Subcutaneous abdominal adipose tissue (tissue), 5 donors: ENCODE measurements around the gene NAT9.

Experiments
- H3K27ac ChIP-seq: one replicate; pipeline ENCODE4 v1.7.0; 2013; ENCODE audit warnings: low read depth, mild to moderate bottlenecking, inconsistent platforms, low read length, moderate library complexity
- H3K27me3 ChIP-seq, 5 donors: one replicate each; pipeline ENCODE4 v1.7.0; 2013; ENCODE audit warnings: low read length in 5 of 5, inconsistent platforms in 1 of 5; ENCODE audit not compliant: control insufficient read depth in 5 of 5, insufficient read depth in 4 of 5
- H3K36me3 ChIP-seq, 5 donors: one replicate each; pipeline ENCODE4 v1.7.0; 2013; ENCODE audit warnings: low read length in 5 of 5; ENCODE audit not compliant: control insufficient read depth in 5 of 5, insufficient read depth in 5 of 5
- H3K4me1 ChIP-seq, 5 donors: one replicate each; pipeline ENCODE4 v1.7.0; 2013; ENCODE audit warnings: low read length in 5 of 5, mild to moderate bottlenecking in 3 of 5, moderate library complexity in 1 of 5; ENCODE audit not compliant: control insufficient read depth in 5 of 5, insufficient read depth in 5 of 5
- H3K4me3 ChIP-seq, 5 donors: one replicate each; pipeline ENCODE4 v1.7.0; 2013; ENCODE audit warnings: low read length in 5 of 5, low read depth in 1 of 5
- H3K9ac ChIP-seq, 5 donors: one replicate each; pipeline ENCODE4 v1.7.0; 2013; ENCODE audit warnings: low read length in 5 of 5, mild to moderate bottlenecking in 4 of 5, moderate library complexity in 3 of 5
- H3K9me3 ChIP-seq, 5 donors: one replicate each; pipeline ENCODE4 v1.7.0; 2013; ENCODE audit warnings: low read length in 5 of 5; ENCODE audit not compliant: control insufficient read depth in 5 of 5
- donor health status: healthy.
- donor health status: healthy.
- donor health status: healthy.
- donor health status: healthy.
- donor health status: healthy.

Gene NAT9

GRCh38 chr17:74805591-74805991 lies 29.4 kb upstream of the NAT9 start:
- no peak overlapping the region for H3K27ac ChIP-seq
- no peaks in the 10 kb centered on the region for H3K27me3 ChIP-seq
- peaks cover 0 to 70% (median 35%) of the 10 kb centered on the region in 5 donors for H3K36me3 ChIP-seq

DNA sequence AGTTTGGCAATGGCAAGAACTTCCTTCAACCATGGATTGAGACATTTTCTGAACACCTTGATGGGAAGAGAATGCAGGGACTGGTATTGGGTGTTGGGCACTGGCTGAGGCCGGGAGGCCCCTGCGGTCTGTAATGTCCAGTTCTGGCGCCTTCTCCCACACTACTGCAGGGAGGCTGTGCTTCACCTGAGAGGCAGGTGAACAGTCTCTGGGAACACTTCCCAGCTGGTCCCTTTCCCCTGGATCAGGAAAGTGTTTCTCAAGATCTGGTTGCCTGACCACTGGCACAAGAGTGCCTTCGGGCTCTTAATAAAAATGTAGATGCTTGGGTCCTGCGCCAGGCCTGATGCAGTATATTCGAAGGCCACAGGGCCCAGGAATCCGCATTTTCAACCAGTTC lies 28.5 kb upstream of the NAT9 start:
- Histone ChIP-seq H3K27ac (no peak overlapping the region), H3K9ac (no peak overlapping the region), H3K4me3 (no peak overlapping the region), H3K27me3 (no peaks in the 10 kb centered on the region), H3K9me3 (no peaks in the 10 kb centered on the region), H3K4me1 (peaks cover 0 to 20% (median 0%) of the 10 kb centered on the region in 5 donors), H3K36me3 (peaks cover 0 to 71% (median 44%) of the 10 kb centered on the region in 5 donors)

More at GRCh38 chr17:74805591-74805991, 29.4 kb upstream of the NAT9 start:
- Histone ChIP-seq H3K4me1 (peaks cover 0 to 29% (median 2%) of the 10 kb centered on the region in 5 donors), H3K9ac (no peak overlapping the region), H3K4me3 (no peak overlapping the region), H3K9me3 (no peaks in the 10 kb centered on the region)

DNA sequence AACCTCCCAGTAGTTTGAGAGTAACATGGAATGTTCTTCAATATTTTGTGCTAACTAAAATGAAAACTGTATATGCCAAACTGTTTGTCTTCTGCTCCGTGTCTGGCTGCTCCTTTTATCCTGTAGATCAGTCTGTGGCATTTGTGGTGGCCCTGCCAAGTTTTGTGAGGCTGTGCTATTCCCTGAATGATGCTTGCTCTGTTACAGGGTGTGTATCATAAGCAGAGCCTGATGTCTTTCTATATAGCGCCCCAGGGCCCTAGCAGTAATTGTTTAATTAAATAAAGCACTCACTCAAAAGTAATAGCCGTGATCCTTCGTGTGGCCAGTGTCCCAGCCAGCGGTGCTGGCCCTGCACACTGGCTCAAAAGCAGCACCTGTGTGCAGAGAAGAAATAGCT lies 27.8 kb upstream of the NAT9 start:
- no peaks in the 10 kb centered on the region for H3K27me3 ChIP-seq
- peaks cover 0 to 78% (median 51%) of the 10 kb centered on the region in 5 donors for H3K36me3 ChIP-seq
- no peak overlapping the region for H3K27ac ChIP-seq
- peaks cover 0 to 14% (median 0%) of the 10 kb centered on the region in 5 donors for H3K4me1 ChIP-seq
- no peak overlapping the region for H3K4me3 ChIP-seq
- no peaks in the 10 kb centered on the region for H3K9me3 ChIP-seq
- no peak overlapping the region for H3K9ac ChIP-seq

DNA sequence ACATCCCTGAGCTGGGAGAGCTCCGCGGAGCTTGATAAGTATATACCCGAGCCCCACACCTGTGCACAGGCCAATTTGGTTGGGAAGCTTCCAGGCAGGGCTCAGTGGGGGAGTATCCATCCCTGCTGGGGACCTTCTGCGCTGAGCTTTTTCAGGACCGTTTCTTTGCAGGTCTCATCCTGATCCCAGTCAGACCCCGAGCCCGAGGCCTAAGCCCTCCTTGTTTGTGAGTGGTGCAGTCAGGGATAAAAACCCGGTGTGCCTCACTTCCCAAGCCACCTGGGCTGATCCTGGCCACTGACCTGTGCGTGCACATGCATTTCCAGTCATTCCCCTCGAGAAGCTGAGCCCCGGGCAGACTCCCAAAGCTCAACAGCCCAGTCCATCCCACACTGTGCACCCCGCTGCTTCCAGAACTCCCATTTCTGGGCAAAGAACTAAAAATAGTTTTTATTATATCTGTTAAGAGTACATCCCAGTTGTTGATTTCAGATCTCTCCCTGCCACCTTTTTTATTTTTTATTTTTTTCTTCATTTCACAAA lies 27.3 kb upstream of the NAT9 start:
- Histone ChIP-seq H3K4me1 (peaks cover 0 to 10% (median 0%) of the 10 kb centered on the region in 5 donors), H3K9me3 (no peaks in the 10 kb centered on the region), H3K4me3 (no peak overlapping the region), H3K27ac (no peak overlapping the region), H3K9ac (no peak overlapping the region), H3K27me3 (no peaks in the 10 kb centered on the region), H3K36me3 (peaks cover 0 to 80% (median 55%) of the 10 kb centered on the region in 5 donors)

DNA sequence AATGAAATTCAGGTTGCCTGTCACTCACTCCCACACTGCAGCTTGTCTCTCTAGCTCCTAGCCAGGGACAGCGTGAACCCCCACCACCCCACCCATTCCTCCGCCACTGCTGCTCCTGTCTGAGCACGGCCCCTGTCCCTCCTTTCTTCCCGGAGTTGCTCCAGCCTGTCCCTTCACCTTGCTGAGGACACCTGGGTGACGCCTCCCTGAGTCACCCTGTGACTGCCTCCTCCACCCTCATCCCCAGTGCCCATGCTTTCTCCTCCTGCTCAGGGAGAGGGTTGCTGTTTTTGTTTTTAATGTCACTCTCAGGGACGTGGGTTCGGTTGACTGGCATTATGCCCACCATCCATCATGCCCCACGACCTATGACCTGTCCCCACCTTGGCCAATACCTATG lies 25.8 kb upstream of the NAT9 start:
- Histone ChIP-seq H3K9ac (no peak overlapping the region), H3K4me3 (no peak overlapping the region), H3K9me3 (no peaks in the 10 kb centered on the region), H3K4me1 (no peaks in the 10 kb centered on the region), H3K27ac (no peak overlapping the region), H3K27me3 (no peaks in the 10 kb centered on the region), H3K36me3 (peaks cover 0 to 82% (median 62%) of the 10 kb centered on the region in 5 donors)

DNA sequence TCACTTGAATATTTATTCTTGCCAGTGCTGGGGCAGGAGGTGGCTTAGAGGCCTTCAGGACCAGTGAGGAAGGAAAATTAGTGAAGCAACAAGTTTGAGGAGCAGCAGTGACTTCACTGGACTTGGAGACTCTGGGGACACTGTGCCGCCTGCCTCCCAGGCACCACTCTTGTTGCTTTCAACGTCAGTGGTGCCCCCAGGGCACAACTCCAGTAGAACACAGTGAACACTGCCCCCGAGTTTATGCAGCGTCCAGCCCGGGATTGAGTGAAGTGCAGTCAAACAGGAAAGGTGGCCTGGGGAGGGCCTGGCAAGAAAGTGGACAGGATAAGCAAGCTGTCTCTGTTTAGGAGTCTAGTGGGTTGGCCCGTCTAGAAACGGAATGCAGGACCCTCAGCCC lies 24.4 kb upstream of the NAT9 start:
- H3K36me3 ChIP-seq = peaks cover 0 to 90% (median 73%) of the 10 kb centered on the region in 5 donors
- H3K4me1 ChIP-seq = no peaks in the 10 kb centered on the region
- H3K9ac ChIP-seq = no peak overlapping the region
- no peak overlapping the region for H3K27ac ChIP-seq
- H3K9me3 ChIP-seq = no peaks in the 10 kb centered on the region
- no peaks in the 10 kb centered on the region for H3K27me3 ChIP-seq
- no peak overlapping the region for H3K4me3 ChIP-seq

- Histone ChIP-seq H3K36me3 (peaks cover 0 to 90% (median 79%) of the 10 kb centered on the region in 5 donors), H3K9ac (no peak overlapping the region), H3K9me3 (no peaks in the 10 kb centered on the region), H3K4me3 (no peak overlapping the region), H3K27me3 (no peaks in the 10 kb centered on the region), H3K27ac (no peak overlapping the region), H3K4me1 (no peaks in the 10 kb centered on the region)
Measured at GRCh38 chr17:74799097-74799496, 23.0 kb upstream of the NAT9 start.

- Histone ChIP-seq H3K4me1 (no peaks in the 10 kb centered on the region), H3K9ac (no peak overlapping the region), H3K27me3 (no peaks in the 10 kb centered on the region), H3K27ac (no peak overlapping the region), H3K9me3 (no peaks in the 10 kb centered on the region), H3K36me3 (peaks cover 0 to 92% (median 85%) of the 10 kb centered on the region in 5 donors), H3K4me3 (no peak overlapping the region)
Measured at GRCh38 chr17:74798239-74798707, 22.1 kb upstream of the NAT9 start.

GRCh38 chr17:74797824-74798223 lies 21.7 kb upstream of the NAT9 start:
- H3K4me1 ChIP-seq = no peaks in the 10 kb centered on the region
- no peaks in the 10 kb centered on the region for H3K27me3 ChIP-seq
- H3K36me3 ChIP-seq = peaks cover 0 to 95% (median 88%) of the 10 kb centered on the region in 5 donors

GRCh38 chr17:74796866-74797265 lies 20.7 kb upstream of the NAT9 start:
- Histone ChIP-seq H3K9ac (no peak overlapping the region), H3K4me3 (no peak overlapping the region), H3K9me3 (no peaks in the 10 kb centered on the region), H3K27me3 (no peaks in the 10 kb centered on the region), H3K27ac (no peak overlapping the region), H3K4me1 (no peaks in the 10 kb centered on the region), H3K36me3 (peaks cover 0 to 96% (median 89%) of the 10 kb centered on the region in 5 donors)

More at GRCh38 chr17:74797824-74798223, 21.7 kb upstream of the NAT9 start:
- Histone ChIP-seq H3K4me3 (no peak overlapping the region), H3K9ac (no peak overlapping the region), H3K27ac (no peak overlapping the region), H3K9me3 (no peaks in the 10 kb centered on the region)
